SIG-M5 treated with dmso at 0.1 percent for 504 hours (cell line): ENCODE data around the gene S100A2.
"Not testable (repeated sequence)": the region's sequence is repeated elsewhere in the genome, so short reads cannot be mapped to it uniquely, and the experiment has no call there.

ENCODE experiments used
- DNase-seq: peaks from one replicate; lab custom pipeline; 2025; ENCODE audit not compliant: unreplicated experiment; lab: John Stamatoyannopoulos, UW

The S100A2 gene

DNA sequence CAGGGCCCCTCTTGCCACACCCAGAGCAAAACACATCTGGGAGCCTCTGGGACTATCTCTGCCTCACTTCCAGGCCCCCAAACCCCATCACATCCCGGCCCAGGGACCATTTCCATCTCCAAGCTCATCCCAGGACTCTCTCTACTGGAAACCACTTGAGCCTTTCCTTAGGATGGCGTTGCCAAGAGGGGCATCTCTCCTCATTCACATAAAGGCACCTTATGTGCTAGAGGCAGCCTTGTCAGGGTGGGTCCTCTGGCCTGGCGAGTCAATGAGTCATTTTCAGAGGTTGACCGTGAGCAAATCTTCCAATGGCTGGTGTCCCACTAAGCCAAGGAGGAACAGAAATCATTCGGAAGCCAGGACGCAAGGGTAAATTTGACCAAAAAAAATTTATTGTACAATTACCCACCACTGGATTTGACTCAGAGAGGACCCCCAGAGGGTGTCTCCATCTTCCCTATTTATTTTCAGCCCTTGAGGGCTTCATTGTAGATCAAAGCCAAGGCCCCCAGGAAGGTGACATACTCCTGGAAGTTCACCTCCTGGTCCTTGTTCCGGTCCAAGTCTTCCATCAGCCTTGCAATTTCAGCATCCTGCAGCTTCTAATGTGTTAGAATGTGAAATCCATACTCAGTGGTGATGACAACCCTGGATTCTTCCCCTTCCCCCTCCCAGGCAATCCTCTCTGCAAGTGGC lies 31.3 kb downstream of the S100A2 start:
- no peak for DNase-seq

DNA sequence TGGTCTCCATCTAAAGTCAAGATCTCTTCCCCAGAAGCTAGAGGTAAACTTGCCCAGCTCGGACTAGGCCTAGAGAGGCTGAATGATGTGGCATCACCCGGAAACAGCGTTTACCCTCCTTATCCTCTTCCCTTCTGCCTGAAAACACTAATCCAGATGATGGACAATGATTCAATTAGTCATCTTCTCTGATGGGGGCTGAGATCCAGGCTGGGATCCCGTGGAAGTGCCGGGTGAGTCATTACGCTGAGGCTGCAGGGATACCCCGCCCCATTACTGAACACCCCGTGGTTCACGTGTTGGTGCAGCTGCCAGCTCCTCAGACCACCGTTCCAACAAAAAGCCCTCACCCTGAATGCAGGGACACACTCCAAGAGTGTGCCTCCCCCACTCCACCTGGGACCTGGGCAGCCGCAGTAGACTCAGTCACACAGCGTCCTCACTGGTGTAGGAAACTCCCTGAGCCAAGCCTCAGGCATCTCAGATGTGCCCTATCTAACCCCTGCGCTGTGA lies 31.9 kb downstream of the S100A2 start:
- no peak for DNase-seq

DNA sequence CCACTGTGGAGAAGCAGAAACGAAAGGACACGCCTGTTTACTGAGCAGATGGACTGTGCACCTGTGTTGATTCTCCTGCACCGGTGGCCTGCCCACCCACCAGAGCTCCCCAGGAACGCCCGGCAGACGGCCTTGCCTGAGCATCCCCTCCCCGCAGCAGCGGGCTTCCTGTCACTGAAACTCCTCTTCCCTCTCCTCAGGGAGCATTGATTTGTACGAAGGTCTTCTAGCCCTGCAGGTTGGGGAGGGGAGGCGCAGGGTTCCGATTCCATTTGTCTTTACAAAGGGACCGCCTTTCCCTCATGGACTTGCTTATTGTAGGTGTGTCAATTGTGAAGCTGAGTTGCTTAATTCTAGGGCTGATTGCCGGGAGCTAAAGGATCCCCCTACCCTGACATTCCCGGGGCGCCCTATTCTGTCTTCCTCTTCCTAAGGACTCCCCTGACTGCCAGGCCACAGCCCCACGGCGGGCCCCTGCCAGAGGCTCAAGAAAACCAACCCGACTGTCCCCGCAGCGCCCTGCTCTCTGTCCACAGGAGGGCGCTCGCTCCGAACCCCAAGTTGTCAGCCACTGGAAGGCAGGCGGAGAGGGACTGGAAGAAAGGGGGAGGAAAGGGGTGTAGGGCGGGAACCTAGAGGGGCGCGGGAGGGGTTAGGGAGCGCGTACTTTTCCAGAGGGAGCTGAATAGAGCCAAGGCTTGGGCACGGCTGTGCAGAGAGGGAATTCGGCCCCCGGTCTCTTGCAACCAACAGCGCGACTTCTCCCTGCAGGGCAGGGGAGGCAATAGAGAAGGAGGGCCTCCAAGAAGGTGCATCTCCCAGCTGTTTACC lies 32.7 kb downstream of the S100A2 start:
- DNase-seq = peak; percentile 74

DNA sequence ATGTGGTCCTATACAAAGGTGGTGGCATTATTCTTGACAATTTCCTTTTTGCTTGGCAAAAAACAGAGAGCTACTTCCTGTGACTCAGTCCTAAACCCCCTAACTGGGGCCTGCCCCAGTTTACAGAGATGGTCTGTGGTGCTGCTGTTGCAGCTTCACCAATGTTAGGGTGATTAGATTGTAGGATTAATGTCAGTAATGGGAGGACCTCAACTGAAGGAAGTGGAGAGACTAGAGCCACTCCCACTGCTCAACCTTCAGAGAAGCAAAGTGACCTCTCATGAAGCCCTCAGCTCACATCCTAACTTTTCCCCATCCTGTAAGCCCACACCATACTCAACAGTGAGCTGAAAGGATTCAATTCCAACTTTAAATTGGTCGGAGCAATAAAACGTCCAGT lies 33.5 kb downstream of the S100A2 start:
- DNase-seq = no peak

DNA sequence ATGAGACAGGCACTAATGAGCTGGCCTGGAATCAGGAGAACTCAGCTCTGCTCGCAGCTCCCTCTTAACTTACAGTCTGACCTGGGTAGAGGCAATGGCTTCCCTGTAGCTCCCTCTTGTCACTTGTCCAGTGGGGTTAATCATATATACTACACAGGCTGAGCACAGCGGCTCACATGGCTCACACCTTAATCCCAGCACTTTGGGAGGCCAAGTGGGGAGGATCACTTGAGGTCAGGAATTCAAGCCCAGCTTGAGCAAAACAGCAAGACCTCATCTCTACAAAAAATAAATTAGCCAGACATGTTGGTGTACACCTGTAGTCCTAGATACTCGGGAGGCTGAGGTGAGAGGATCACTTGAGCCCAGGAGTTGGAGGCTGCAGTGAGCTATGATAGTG lies 34.0 kb downstream of the S100A2 start:
- no peak for DNase-seq

DNA sequence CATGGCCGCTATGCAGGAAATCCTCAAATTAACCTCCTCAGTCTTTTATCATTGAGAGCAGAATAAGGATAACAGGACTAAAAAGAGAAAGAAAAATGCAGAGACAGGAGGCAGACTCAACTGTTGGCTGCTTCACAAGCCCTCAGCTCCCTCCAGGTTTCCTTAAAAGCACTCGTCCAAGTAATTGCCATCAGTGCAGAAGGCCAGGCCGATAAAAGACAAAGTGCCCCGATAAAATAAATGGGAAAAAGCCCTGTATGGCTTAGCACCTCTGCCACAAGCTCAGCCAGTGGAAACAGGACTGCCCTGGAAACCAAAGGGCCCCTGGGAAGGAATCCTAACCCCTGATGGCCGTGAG lies 38.0 kb downstream of the S100A2 start:
- DNase-seq = no peak

DNA sequence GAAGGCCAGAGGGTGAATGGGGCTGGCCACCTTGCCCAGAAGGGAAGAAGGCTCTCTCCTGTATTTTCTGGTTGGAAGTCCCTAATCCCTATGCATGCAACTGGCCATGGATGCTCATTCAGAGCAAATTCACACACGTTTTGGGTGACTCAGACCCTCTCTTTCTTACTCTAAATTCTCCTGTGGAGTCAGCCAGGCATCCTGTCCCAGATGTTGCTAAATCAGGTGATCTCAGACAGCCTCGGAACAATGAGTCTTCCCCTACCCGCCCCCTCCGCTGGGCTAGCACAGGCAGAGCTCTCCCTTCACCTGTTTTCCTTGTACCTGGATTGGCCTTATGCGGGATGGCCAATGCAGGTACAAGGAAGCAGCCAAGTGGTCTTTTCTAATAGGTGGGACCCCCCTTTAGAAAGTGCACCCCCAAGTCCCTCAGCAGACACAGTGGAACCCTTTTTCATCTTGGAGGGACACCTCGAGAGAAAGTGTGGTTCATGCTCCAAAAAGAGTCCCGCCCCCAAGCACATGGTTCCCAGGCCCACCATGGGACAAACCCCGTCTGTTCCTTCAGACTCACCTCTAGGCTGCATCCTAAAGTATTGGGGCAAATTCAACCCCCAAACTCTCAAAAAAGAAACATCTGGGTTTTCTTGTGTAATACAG lies 38.5 kb downstream of the S100A2 start:
- no peak for DNase-seq

DNA sequence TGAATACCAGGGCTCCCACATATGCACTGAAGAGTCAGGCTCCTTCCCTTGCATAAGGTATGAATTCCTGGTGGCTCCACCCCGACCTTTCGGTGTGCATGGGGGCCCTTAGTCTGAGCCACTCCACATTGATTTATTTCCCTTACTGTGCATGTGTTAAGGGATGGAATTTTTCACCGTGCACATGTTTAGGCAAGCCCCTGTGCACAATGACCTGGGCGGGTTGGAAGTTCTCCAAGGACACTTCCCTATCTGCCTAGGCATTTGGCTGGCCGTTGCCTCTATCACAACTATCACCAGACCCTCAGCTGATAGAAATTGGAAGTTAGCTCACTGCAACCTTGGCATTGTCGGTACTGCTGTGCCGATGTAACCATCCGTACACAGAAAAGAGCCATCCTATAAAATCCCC lies 39.5 kb downstream of the S100A2 start:
- DNase-seq = no peak

DNA sequence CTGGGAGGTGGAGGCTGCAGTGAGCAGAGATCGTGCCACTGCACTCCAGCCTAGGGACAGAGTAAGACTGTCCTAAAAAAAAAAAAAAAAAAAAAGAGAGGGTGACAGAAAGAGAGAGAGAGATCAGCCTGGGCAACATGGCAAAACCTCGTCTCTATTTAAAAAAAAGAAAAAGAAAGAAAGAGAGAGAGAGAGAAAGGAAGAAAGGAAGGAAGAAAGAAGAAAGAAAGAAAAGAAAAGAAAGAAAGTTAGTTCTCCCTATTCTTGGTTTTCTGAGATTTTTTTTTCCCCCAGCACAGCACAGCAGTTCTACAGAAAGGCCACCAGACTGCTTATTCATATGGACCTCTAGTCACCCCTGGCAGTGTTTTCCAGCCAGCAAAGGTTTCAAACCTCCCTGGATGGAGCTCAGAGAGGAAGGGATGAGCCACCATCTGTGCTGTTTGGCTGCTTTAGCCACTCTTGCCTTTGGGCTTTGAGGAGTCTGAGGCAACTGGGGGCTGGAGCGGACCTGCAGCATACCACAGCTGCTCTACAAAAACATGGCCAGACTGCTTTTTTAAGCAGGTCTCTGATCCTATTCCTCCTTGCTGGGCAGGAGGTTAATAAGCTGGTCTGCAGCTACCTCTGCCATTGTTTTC lies 40.4 kb downstream of the S100A2 start:
- no peak for DNase-seq

DNA sequence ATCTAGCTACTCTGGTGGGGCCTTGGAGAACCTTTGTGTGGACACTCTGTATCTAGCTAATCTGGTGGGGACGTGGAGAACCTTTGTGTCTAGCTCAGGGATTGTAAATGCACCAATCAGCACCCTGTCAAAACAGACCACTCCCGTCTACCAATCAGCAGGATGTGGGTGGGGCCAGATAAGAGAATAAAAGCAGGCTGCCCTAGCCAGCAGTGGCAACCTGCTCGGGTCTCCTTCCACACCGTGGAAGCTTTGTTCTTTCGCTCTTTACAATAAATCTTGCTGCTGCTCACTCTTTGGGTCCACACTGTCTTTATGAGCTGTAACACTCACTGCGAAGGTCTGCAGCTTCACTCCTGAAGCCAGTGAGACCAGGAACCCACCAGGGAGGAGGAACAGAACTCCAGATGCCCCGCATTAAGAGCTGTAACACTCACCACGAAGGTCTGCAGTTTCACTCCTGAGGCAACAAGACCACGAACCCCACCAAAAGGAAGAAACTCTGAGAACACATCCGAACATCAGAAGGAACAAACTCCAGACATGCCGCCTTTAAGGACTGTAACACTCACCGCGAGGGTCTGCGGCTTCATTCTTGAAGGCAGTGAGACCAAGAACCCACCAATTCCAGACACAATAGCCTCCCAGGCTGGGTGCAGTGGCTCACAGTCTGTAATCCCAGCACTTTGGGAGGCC lies 43.1 kb downstream of the S100A2 start:
- not testable (repeated sequence) for DNase-seq

DNA sequence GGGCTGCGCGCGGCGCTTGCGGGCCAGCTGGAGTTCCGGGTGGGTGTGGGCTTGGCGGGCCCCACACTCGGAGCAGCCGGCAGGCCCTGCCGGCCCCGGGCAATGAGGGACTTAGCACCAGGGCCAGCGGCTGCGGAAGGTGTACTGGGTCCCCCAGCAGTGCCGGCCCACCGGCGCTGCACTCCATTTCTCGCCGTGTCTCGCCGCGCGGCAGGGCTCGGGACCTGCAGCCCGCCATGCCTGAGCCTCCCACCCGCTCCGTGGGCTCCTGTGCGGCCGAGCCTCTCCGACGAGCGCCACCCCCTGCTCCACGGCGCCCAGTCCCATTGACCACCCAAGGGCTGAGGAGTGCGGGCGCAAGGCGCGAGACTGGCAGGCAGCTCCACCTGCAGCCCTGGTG lies 43.8 kb downstream of the S100A2 start:
- not testable (repeated sequence) for DNase-seq

DNA sequence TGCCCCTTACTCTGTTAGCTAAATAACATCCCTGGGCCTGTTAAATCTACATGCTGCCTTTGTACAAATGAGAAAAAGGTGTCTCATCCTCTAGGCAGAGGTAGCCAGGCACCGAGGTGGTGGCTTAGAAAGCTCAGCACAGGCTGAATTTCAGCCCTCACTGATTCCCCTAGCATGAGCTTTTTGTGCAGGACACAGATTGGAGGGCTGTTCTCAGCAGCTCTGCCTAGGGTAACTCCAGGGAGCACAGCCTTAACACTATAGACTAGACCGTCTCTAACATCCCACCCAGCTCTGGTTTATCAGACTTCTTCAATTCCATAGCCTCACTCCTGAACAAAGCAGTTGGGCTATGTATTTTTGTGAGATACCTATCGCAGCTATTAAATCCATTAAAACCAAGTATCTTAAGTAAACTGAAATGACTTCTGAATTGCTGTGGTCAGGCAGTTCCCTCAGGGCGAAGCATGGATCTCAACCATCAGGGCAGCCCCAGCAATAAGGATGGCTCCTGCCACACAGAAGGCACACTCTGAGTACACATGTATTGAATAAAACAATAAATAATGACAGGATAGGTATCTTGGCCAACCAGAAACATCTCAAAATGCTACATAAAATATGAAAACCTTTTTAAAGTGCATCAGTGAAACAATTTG lies 44.7 kb downstream of the S100A2 start:
- DNase-seq = no peak

DNA sequence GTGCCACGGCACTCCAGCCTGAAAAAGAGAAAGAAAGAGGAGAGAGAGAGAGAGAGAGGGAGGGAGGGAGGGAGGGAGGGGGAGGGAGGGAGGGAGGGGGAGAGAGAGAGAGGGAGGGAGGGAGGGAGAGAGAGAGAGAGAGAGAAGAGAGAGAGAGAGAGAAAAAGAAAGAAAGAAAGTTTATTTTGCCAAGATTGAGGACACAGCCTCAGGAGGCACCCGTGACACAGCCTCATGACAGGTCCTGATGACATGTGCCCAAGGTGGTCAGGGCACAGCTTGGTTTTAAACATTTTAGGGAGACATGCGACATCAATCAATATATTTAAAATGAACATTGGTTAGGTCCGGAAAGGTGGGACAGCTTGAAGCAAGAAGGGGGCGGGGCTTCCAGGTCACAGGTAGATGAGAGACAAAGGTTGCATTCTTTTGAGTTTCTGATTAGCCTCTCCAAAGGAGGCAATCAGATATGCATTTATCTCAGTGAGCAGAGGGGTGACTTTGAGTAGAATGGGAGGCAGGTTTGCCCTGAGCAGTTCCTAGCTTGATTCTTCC lies 45.4 kb downstream of the S100A2 start:
- not testable (repeated sequence) for DNase-seq

DNA sequence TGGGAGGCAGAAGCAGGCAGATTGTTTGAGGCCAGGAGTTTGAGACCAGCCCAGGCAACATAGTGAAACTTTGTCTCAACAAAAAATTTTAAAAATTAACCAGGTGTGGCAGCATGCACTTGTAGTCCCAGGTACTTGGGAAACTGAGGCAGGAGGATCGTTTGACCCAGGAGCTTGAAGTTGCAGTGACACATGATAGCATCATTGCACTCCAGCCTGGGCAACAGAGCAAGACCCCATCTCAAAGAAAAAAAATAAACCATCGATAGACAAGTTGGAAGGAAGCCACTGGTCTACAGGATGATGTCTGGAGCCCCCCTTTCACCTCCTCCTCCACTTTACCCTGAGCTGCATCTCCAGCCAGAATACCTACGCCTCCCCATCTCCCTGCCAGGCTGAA lies 46.4 kb downstream of the S100A2 start:
- DNase-seq = no peak

DNA sequence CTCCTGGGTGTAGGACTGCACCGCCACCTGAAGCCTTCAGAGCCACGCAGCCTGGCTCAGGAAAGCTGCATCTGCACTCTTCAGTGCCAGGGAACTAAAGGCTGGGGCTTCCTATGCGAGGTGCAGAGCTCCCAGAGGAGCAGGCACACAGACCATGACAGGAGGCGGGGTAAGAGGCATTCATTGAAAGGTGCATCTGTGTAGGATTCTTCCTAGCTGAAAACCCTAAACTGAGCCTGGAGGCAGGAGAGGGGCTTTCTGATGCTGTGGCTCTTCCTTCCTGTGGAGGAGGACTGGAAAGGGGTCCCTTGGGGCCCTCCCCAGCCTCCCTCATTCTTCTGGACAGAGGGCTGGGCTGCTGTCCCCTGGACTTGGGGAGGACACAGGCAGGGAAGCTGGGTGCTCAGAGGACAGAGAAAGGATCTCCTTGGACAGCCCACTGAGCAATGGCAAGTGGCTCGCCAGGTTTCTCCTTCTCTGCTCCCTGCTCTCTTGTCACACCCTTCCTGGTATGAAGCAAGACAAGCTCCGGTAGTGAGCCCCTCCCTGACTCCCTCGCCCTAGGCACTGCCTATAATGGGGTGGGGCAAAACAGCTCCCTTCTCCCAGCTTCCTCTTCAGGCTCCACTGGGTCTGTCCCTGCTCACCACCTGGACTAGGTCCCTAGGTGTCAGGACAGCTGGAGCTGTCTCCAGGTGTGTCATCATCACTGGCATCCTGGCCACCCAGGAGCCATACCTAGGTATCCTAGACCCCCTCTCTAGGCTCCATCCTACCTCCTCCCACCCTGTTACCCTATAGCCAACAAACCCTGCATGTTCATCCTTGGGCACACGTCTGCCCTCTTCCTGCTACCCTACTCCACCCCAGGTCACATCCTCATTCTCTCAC lies 49.9 kb downstream of the S100A2 start:
- DNase-seq = peak; percentile 92

DNA sequence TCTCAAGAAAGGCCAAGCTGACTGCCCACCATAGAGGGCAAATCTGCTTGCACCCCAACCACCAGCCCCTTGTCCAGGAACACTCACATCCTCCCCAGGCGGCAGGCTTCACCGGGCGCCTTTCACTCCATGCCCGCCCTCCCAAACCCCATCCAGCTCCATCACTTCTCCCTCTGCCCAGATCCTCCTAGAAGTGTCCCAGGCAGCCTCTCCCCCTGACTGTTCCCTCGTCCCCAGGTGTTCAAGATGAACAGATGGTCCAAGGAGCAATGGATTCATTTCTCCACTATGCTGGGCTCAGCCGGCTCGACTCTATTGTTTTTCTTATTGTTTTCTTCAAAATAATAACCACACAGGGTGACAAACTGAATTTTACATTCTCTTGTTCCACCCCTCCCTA lies 52.0 kb downstream of the S100A2 start:
- DNase-seq = no peak

DNA sequence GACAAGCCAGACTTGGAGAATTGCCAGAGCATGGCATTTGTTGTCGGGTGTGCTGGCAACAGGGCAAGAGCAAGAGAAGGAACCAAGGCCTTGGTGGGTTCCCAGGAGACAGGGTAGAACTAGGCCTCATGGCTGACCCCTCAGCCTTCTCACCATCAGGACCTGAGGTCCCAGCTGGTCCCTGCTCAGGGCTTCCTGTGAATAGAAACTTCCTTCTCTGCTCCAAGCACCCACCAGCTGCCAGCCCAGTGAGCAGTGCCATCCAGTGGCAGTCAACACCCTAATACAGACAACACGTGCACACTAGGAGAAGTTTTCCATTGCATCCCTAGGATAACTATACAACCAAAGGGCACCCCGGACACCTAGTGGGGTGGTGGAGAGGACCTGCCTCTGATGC lies 52.6 kb downstream of the S100A2 start:
- peak; percentile 21 for DNase-seq
